SK-N-SH treated with all-trans-retinoic acid at 6 μM for 48 hours (cell line): ENCODE results near the gene SGSM1.

ENCODE experiments used
- ATAC-seq: fragments of 200-7000 bp; cut with Tn5 transposase; 3 replicates; pipeline ENCODE4 v1.9.1; 2020; ENCODE audit warnings: mild to moderate bottlenecking, moderate library complexity
- ARNTL ChIP-seq: fragments of 450-650 bp; formaldehyde crosslinking; IDR thresholded peaks from 2 replicates; pipeline ENCODE4 v1.5.0; 2020; ENCODE audit warnings: low read depth, mild to moderate bottlenecking, moderate library complexity, borderline replicate concordance
- BACH2 ChIP-seq: fragments of 250-450 bp; sonication (Bioruptor Pico); IDR thresholded peaks from 2 replicates; pipeline ENCODE4 v1.9.0; 2021; ENCODE audit warnings: mild to moderate bottlenecking, borderline replicate concordance
- CREB5 ChIP-seq: fragments of 250-450 bp; sonication (Bioruptor Pico); IDR thresholded peaks from 2 replicates; pipeline ENCODE4 v1.5.1; 2020; ENCODE audit warnings: low read depth, mild to moderate bottlenecking, moderate library complexity
- CSDC2 ChIP-seq: fragments of 250-450 bp; sonication (Bioruptor Pico); IDR thresholded peaks from 2 replicates; pipeline ENCODE4 v1.5.0; 2020; ENCODE audit warnings: mild to moderate bottlenecking, moderate library complexity
- CSRNP3 ChIP-seq: fragments of 250-450 bp; sonication (Bioruptor Pico); IDR thresholded peaks from 2 replicates; pipeline ENCODE4 v1.5.1; 2021; ENCODE audit warnings: mild to moderate bottlenecking, moderate library complexity
- ISL1 ChIP-seq: fragments of 250-450 bp; sonication (Bioruptor Pico); IDR thresholded peaks from 2 replicates; pipeline ENCODE4 v2.1.2; 2022; ENCODE audit warnings: mild to moderate bottlenecking, moderate library complexity
- OSR1 ChIP-seq: fragments of 250-450 bp; sonication (Bioruptor Pico); IDR thresholded peaks from 2 replicates; pipeline ENCODE4 v1.8.0; 2022; ENCODE audit warnings: moderate library complexity, mild to moderate bottlenecking, inconsistent platforms
- PPARA ChIP-seq: fragments of 250-450 bp; sonication (Bioruptor Pico); IDR thresholded peaks from 2 replicates; pipeline ENCODE4 v1.5.0; 2020; ENCODE audit warnings: mild to moderate bottlenecking, borderline replicate concordance
- RARB ChIP-seq: fragments of 250-450 bp; sonication (Bioruptor Pico); IDR thresholded peaks from 2 replicates; pipeline ENCODE4 v1.8.0; 2021; ENCODE audit warnings: mild to moderate bottlenecking, moderate library complexity
- SNAI2 ChIP-seq: fragments of 250-450 bp; sonication (Bioruptor Pico); IDR thresholded peaks from 2 replicates; pipeline ENCODE4 v1.5.0; 2020; ENCODE audit warnings: mild to moderate bottlenecking, moderate library complexity
- TCF4 ChIP-seq: fragments of 250-450 bp; sonication (Bioruptor Pico); IDR thresholded peaks from 2 replicates; pipeline ENCODE4 v1.8.0; 2021; ENCODE audit warnings: mild to moderate bottlenecking, moderate library complexity, borderline replicate concordance
- TOX ChIP-seq: fragments of 250-450 bp; sonication (Bioruptor Pico); IDR thresholded peaks from 2 replicates; pipeline ENCODE4 v1.8.0; 2021; ENCODE audit warnings: mild to moderate bottlenecking, moderate library complexity, borderline replicate concordance
- TSHZ2 ChIP-seq: fragments of 250-450 bp; sonication (Bioruptor Pico); IDR thresholded peaks from 2 replicates; pipeline ENCODE4 v1.5.0; 2020; ENCODE audit warnings: mild to moderate bottlenecking, moderate library complexity
- ZC3H10 ChIP-seq: fragments of 250-450 bp; sonication (Bioruptor Pico); IDR thresholded peaks from 2 replicates; pipeline ENCODE4 v1.5.1; 2021; ENCODE audit warnings: mild to moderate bottlenecking, moderate library complexity
- ZFP3 ChIP-seq: fragments of 250-450 bp; sonication (Bioruptor Pico); IDR thresholded peaks from 2 replicates; pipeline ENCODE4 v1.5.0; 2020; ENCODE audit warnings: mild to moderate bottlenecking, moderate library complexity
- ZFP30 ChIP-seq: fragments of 450-650 bp; formaldehyde crosslinking; IDR thresholded peaks from 2 replicates; pipeline ENCODE4 v1.5.0; 2022; ENCODE audit warnings: mild to moderate bottlenecking, moderate library complexity
- ZNF565 ChIP-seq: fragments of 450-650 bp; formaldehyde crosslinking; conservative IDR thresholded peaks from 2 replicates; pipeline ENCODE4 v1.5.0; 2020; ENCODE audit warnings: low read depth, mild to moderate bottlenecking, moderate library complexity
- ZNF70 ChIP-seq: fragments of 450-650 bp; formaldehyde crosslinking; IDR thresholded peaks from 2 replicates; pipeline ENCODE4 v1.5.0; 2020; ENCODE audit warnings: mild to moderate bottlenecking, moderate library complexity
- ZNF8 ChIP-seq: fragments of 450-650 bp; formaldehyde crosslinking; IDR thresholded peaks from 2 replicates; pipeline ENCODE4 v1.5.0; 2020; ENCODE audit warnings: mild to moderate bottlenecking, moderate library complexity
- TF ChIP-seq, protein P1 (sequence below): fragments of 250-450 bp; sonication (Bioruptor Pico); IDR thresholded peaks from 2 replicates; pipeline ENCODE4 v1.8.0; 2020; ENCODE audit warnings: mild to moderate bottlenecking, moderate library complexity, borderline replicate concordance

The SGSM1 gene

DNA sequence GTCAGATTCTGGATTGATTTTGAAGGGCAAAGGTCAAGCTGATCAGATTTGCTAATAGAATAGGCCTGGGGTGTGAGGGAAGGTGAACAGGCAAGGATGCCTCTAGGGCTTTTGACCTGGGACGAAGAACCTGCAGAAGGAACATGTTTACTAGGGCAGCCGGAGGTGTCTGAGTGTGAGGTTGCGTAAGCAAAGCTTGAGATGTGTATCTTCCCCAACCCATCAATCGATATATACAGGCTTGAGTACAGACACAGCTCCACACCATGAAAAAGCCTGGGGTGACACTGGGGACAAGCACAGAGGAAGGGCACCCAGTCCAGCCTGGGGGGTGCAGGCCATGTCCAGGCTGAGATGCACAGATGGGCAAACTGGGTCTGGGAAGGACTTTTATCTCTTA, 139.4 kb downstream of the SGSM1 start (continued):
- no peak for TF ChIP-seq CSRNP3 (CRISPR knock-in tag)

DNA sequence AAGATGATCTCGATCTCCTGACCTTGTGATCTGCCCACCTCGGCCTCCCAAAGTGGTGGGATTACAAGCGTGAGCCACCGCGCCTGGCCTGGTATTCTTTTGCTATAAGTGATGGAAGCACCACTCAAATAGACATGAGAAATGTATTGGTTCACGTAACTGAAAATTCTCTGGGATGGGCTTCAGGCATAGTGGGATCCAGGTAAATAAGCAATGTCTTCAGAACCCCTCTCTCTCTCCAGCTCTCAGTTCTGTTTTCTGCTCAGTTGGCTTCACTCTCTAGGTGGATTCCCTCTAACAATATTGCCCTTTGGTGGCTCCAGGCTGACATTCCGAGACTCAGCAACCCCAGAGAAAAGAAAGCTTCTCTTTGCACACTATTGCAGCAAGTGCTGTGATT, 141.4 kb downstream of the SGSM1 start:
- TF ChIP-seq ZC3H10 (CRISPR knock-in tag) (no peak), ARNTL (CRISPR knock-in tag) (no peak), PPARA (CRISPR knock-in tag) (no peak), CSDC2 (CRISPR knock-in tag) (no peak), OSR1 (no peak), CSRNP3 (CRISPR knock-in tag) (no peak), SNAI2 (CRISPR knock-in tag) (no peak), TCF4 (CRISPR knock-in tag) (no peak), ZFP3 (CRISPR knock-in tag) (no peak)
- ATAC-seq: no peak

DNA sequence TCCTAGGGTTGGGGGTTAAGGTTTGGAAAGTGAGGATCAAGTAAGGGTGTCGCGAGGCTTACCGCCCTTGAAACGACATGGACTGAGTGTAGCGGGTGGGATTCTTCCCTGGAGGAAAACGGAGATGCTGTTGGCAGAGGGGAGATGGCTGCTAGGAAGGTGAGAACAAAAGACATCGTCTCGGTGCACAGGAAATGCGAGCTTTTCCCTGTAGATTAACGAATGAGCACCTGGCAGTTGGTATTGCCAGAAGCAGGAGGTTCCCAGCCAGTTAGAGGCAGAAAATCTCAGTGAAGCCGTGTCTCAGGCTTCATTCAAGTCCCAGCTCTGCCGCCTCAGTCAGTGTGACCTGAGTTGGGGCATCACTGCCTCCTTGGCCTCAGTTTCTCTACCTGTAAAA, 141.9 kb downstream of the SGSM1 start:
- no peak for ATAC-seq
- TF ChIP-seq, protein P1, sequence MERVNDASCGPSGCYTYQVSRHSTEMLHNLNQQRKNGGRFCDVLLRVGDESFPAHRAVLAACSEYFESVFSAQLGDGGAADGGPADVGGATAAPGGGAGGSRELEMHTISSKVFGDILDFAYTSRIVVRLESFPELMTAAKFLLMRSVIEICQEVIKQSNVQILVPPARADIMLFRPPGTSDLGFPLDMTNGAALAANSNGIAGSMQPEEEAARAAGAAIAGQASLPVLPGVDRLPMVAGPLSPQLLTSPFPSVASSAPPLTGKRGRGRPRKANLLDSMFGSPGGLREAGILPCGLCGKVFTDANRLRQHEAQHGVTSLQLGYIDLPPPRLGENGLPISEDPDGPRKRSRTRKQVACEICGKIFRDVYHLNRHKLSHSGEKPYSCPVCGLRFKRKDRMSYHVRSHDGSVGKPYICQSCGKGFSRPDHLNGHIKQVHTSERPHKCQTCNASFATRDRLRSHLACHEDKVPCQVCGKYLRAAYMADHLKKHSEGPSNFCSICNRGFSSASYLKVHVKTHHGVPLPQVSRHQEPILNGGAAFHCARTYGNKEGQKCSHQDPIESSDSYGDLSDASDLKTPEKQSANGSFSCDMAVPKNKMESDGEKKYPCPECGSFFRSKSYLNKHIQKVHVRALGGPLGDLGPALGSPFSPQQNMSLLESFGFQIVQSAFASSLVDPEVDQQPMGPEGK (CRISPR knock-in tag): no peak
- TF ChIP-seq PPARA (CRISPR knock-in tag) (no peak), CSDC2 (CRISPR knock-in tag) (no peak), CREB5 (CRISPR knock-in tag) (no peak), TSHZ2 (CRISPR knock-in tag) (no peak), SNAI2 (CRISPR knock-in tag) (no peak)
- TF ChIP-seq, all 23 proteins: peak for 0

GRCh38 chr22:24948356-24949202, 142.6 kb downstream of the SGSM1 start:
- TF ChIP-seq TCF4 (CRISPR knock-in tag) (no peak), CREB5 (CRISPR knock-in tag) (no peak), ZFP3 (CRISPR knock-in tag) (no peak), ZFP30 (CRISPR knock-in tag) (no peak), ISL1 (no peak), ZC3H10 (CRISPR knock-in tag) (no peak), RARB (CRISPR knock-in tag) (no peak), BACH2 (CRISPR knock-in tag) (no peak), TOX (CRISPR knock-in tag) (no peak), PPARA (CRISPR knock-in tag) (no peak), CSRNP3 (CRISPR knock-in tag) (no peak), ZNF8 (CRISPR knock-in tag) (no peak), ZNF565 (CRISPR knock-in tag) (no peak), ZNF70 (CRISPR knock-in tag) (no peak)
- TF ChIP-seq, protein P1 (CRISPR knock-in tag): no peak
- ATAC-seq: no peak
